HEK293T (cell line): ENCODE results near the gene CXCL5.

ENCODE experiments used
- BHLHE40 ChIP-seq: fragments of 450-650 bp; IDR thresholded peaks from 2 replicates; pipeline ENCODE4 v1.6.1; 2016; ENCODE audit warnings: mild to moderate bottlenecking, moderate library complexity, borderline replicate concordance
- CTBP1 ChIP-seq: fragments of 450-650 bp; IDR thresholded peaks from 2 replicates; pipeline ENCODE4 v1.6.1; 2016; ENCODE audit warnings: borderline replicate concordance
- ELF4 ChIP-seq: fragments of 450-650 bp; IDR thresholded peaks from 2 replicates; pipeline ENCODE4 v1.6.1; 2017; ENCODE audit warnings: antibody characterized with exemption
- FOXM1 ChIP-seq: fragments of 450-650 bp; IDR thresholded peaks from 2 replicates; pipeline ENCODE4 v1.6.1; 2017; ENCODE audit warnings: mild to moderate bottlenecking, borderline replicate concordance
- L3MBTL2 ChIP-seq: fragments of 450-650 bp; conservative IDR thresholded peaks from 2 replicates; pipeline ENCODE4 v1.6.1; 2016; ENCODE audit warnings: mild to moderate bottlenecking
- LEF1 ChIP-seq: fragments of 450-650 bp; IDR thresholded peaks from 2 replicates; pipeline ENCODE4 v1.6.1; 2017; ENCODE audit warnings: mild to moderate bottlenecking, borderline replicate concordance
- NFRKB ChIP-seq: fragments of 450-650 bp; IDR thresholded peaks from 2 replicates; pipeline ENCODE4 v1.6.1; 2016; ENCODE audit warnings: mild to moderate bottlenecking, moderate library complexity
- PKNOX1 ChIP-seq: fragments of 450-650 bp; IDR thresholded peaks from 2 replicates; pipeline ENCODE4 v1.6.1; 2016
- SP1 ChIP-seq: fragments of 450-650 bp; IDR thresholded peaks from 2 replicates; pipeline ENCODE4 v1.6.1; 2017
- SUZ12 ChIP-seq: fragments of 450-650 bp; IDR thresholded peaks from 2 replicates; pipeline ENCODE4 v1.6.1; 2016; ENCODE audit warnings: mild to moderate bottlenecking
- TARDBP ChIP-seq: fragments of 450-650 bp; IDR thresholded peaks from 2 replicates; pipeline ENCODE4 v1.6.1; 2016

DNA sequence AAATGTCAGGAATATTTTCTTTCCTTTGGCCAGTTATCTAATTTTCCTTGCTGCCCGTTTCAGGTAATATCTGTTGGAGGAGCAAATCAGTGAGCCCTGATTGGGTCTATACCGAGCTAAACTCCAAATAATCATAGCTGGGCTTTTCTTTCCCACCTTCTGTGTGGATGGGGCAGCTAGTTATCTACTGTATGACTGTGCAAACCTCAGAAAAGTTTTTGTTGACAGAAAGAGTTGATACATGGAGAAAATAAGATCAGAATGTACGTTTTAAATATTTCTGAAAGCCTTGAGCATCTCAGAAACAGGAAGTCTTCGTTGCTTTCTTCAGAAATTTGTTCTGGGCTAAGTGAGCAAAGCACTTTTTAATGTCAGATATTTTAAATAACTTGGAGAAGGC lies 6.2 kb upstream of the CXCL5 start:
- TF ChIP-seq SP1 (no peak), ELF4 (no peak), SUZ12 (no peak), FOXM1 (no peak), NFRKB (no peak), BHLHE40 (no peak), LEF1 (no peak), CTBP1 (no peak), TARDBP (no peak), PKNOX1 (no peak), L3MBTL2 (no peak)
